ENCODE measurements around the gene RARS2.

DNA sequence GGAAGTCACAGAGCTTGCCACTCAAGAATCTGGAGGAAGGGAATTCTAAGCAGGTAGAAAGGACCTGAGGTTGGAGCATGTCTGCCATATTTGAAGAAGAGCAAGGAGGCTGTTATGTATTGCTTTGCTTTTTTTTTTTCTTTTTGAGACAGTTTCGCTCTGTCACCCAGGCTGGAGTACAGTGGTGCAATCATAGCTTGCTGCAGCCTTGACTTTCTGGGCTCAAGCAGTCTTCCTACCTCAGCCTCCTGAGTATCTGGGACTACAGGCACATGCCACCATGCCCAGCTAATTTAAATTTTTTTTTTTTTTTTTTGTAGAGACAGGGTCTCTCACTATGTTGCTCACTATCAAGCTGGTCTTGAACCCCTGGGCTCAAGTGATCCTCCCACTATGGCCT lies 41.0 kb upstream of the RARS2 start:
- TF ChIP-seq, protein P1, sequence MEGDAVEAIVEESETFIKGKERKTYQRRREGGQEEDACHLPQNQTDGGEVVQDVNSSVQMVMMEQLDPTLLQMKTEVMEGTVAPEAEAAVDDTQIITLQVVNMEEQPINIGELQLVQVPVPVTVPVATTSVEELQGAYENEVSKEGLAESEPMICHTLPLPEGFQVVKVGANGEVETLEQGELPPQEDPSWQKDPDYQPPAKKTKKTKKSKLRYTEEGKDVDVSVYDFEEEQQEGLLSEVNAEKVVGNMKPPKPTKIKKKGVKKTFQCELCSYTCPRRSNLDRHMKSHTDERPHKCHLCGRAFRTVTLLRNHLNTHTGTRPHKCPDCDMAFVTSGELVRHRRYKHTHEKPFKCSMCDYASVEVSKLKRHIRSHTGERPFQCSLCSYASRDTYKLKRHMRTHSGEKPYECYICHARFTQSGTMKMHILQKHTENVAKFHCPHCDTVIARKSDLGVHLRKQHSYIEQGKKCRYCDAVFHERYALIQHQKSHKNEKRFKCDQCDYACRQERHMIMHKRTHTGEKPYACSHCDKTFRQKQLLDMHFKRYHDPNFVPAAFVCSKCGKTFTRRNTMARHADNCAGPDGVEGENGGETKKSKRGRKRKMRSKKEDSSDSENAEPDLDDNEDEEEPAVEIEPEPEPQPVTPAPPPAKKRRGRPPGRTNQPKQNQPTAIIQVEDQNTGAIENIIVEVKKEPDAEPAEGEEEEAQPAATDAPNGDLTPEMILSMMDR (IDR thresholded peaks at IDR 0.05), result no peak
- TF ChIP-seq POLR2A (IDR thresholded peaks at IDR 0.05), result no peak
